PC-9 (cell line): ENCODE measurements around the gene NLRC3. TPM values are rescaled to one million over a fixed set of nuclear protein-coding genes. Genes with fewer than 3 reads are reported as not detected.

Source experiments
- BruUV-seq: library from RNA; stranded (reverse); fragments of 400-500 nt; replicated peaks from 2 replicates; lab custom pipeline; 2021; lab: Mats Ljungman, UMichigan
- CTCF ChIA-PET: fragments of 300-600 bp; sonication (Branson Sonifier 250); formaldehyde crosslinking; loops from one replicate; lab custom pipeline; 2022; ENCODE audit warnings: antibody characterized with exemption; lab: Charles Lee
- POLR2A ChIA-PET: fragments of 300-600 bp; sonication (Branson Sonifier 250); formaldehyde crosslinking; loops from one replicate; lab custom pipeline; 2022; ENCODE audit warnings: antibody characterized with exemption; ENCODE audit not compliant: unreplicated experiment; lab: Charles Lee
- DNase-seq, 2 experiments: peaks; one replicate each; pipeline versions ENCODE4 v3.0.0 to v3.0.0-alpha.2; 2015 to 2022; ENCODE audit warnings: mixed read lengths in 1 of 2
- H2AFZ ChIP-seq: fragments of 200-600 bp; sonication (generic); 2 replicates; pipeline ENCODE4 v1.8.1; 2017; ENCODE audit warnings: antibody characterized with exemption
- H3F3A ChIP-seq: fragments of 200-600 bp; sonication (generic); 2 replicates; pipeline ENCODE4 v1.8.1; 2017; ENCODE audit warnings: antibody characterized with exemption, mild to moderate bottlenecking, low read depth; ENCODE audit not compliant: insufficient read depth
- H3K27ac ChIP-seq: fragments of 200-600 bp; sonication (generic); 2 replicates; pipeline ENCODE4 v1.6.1; 2016; ENCODE audit warnings: mixed run types
- H3K27me3 ChIP-seq: fragments of 200-600 bp; sonication (generic); 2 replicates; pipeline ENCODE4 v1.6.1; 2016; ENCODE audit warnings: low read depth, mixed run types; ENCODE audit not compliant: insufficient read depth
- H3K36me3 ChIP-seq: fragments of 200-600 bp; sonication (generic); 2 replicates; pipeline ENCODE4 v1.6.1; 2016; ENCODE audit warnings: low read depth, mixed run types
- H3K4me1 ChIP-seq: fragments of 200-600 bp; sonication (generic); replicated peaks from 2 replicates; pipeline ENCODE4 v1.6.1; 2016; ENCODE audit warnings: mixed run types; ENCODE audit not compliant: insufficient read depth
- H3K4me2 ChIP-seq: fragments of 200-600 bp; sonication (generic); 2 replicates; pipeline ENCODE4 v1.6.1; 2017; ENCODE audit warnings: mixed run types
- H3K4me3 ChIP-seq: fragments of 200-600 bp; sonication (generic); 2 replicates; pipeline ENCODE4 v1.6.1; 2016; ENCODE audit warnings: mixed run types
- H3K79me2 ChIP-seq: fragments of 200-600 bp; sonication (generic); 2 replicates; pipeline ENCODE4 v1.6.1; 2017; ENCODE audit warnings: low read depth, mixed run types
- H3K9me2 ChIP-seq: fragments of 200-600 bp; sonication (generic); 2 replicates; pipeline ENCODE4 v1.8.1; 2017; ENCODE audit warnings: mild to moderate bottlenecking; ENCODE audit not compliant: insufficient read depth
- H3K9me3 ChIP-seq: fragments of 200-600 bp; sonication (generic); 2 replicates; pipeline ENCODE4 v1.8.1; 2016; ENCODE audit warnings: low read depth; ENCODE audit not compliant: insufficient read depth
- H4K20me1 ChIP-seq: fragments of 200-600 bp; sonication (generic); 2 replicates; pipeline ENCODE4 v1.8.1; 2017; ENCODE audit not compliant: insufficient read depth
- CTCF ChIP-seq: fragments of 200-600 bp; sonication (generic); conservative IDR thresholded peaks from 2 replicates; pipeline ENCODE4 v1.6.1; 2017; ENCODE audit warnings: mixed run types, antibody characterized with exemption, mild to moderate bottlenecking, moderate library complexity
- EZH2 ChIP-seq: fragments of 200-600 bp; sonication (generic); IDR thresholded peaks from 2 replicates; pipeline ENCODE4 v1.8.0; 2017; ENCODE audit warnings: antibody characterized with exemption, low read depth
- intact Hi-C: fragments of 100-400 bp; cut with micrococcal nuclease; formaldehyde crosslinking; loops from one replicate; pipeline ENCODE4 v1.10.0; 2022; ENCODE audit not compliant: unreplicated experiment
- total RNA-seq: library from RNA; stranded (reverse); gene quantifications from 2 replicates; pipeline ENCODE4 v1.2.3, GENCODE V29; 2021

The NLRC3 gene
- total RNA-seq, 1 experiment from 2014 or later: not detected

GRCh38 chr16:3575491-3575890, 1.7 kb downstream of the NLRC3 start:
- CTCF ChIA-PET: no interaction called here
- H3K79me2 ChIP-seq: no peaks in the 10 kb centered on the region
- H4K20me1 ChIP-seq: no peaks in the 10 kb centered on the region
- intact Hi-C loops: no loop called here
- DNase-seq: no peak
- POLR2A ChIA-PET: no interaction called here
- no peak for TF ChIP-seq CTCF
- no peaks in the 10 kb centered on the region for H3K36me3 ChIP-seq
- H3K4me3 ChIP-seq: no peak overlapping the region
- BruUV-seq: no TSS peak
- H3K4me2 ChIP-seq: no peak overlapping the region
- H3K9me2 ChIP-seq: no peaks in the 10 kb centered on the region
- H2AFZ ChIP-seq: no peak overlapping the region
- H3K27ac ChIP-seq: no peak overlapping the region
- no peaks in the 10 kb centered on the region for H3K9me3 ChIP-seq
- H3K4me1 ChIP-seq: no peaks in the 10 kb centered on the region
- no peaks in the 10 kb centered on the region for H3F3A ChIP-seq
- H3K27me3 ChIP-seq: no peaks in the 10 kb centered on the region

DNA sequence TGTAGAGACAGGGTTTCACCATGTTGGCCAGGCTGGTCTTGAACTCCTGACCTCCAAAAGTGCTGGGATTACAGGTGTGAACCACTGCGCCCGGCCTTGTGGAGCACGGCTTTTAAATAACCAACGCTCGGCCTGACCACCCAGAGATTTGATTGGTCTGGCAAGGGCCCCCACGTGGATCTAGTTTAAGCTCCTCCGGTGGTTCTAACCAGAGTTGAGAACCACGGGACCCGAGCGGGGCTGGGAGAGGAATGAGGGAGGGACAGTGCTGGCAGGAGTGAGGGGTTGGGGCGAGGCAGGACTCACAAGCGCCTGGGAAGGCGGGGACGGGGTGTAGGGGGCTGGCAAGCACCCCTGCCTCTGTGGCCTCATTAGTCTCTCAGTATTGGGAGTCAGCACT, 3.0 kb downstream of the NLRC3 start:
- ChIA-PET CTCF (no interaction called here), POLR2A (no interaction called here)
- BruUV-seq: no TSS peak
- Histone ChIP-seq H3K4me2 (no peak overlapping the region), H3K36me3 (no peaks in the 10 kb centered on the region), H2AFZ (no peak overlapping the region), H3K79me2 (no peaks in the 10 kb centered on the region), H3K4me3 (no peak overlapping the region), H3F3A (no peaks in the 10 kb centered on the region), H3K9me2 (no peaks in the 10 kb centered on the region), H4K20me1 (no peaks in the 10 kb centered on the region), H3K9me3 (no peaks in the 10 kb centered on the region), H3K4me1 (no peaks in the 10 kb centered on the region), H3K27me3 (no peaks in the 10 kb centered on the region), H3K27ac (no peak overlapping the region)
- intact Hi-C loops: no loop called here
- no peak for DNase-seq
- no peak for TF ChIP-seq EZH2
- TF ChIP-seq CTCF: no peak

GRCh38 chr16:3573146-3573815, 3.9 kb downstream of the NLRC3 start:
- no peaks in the 10 kb centered on the region for H3K27me3 ChIP-seq
- H3K9me3 ChIP-seq: no peaks in the 10 kb centered on the region
- H3K36me3 ChIP-seq: no peaks in the 10 kb centered on the region
- H3F3A ChIP-seq: no peaks in the 10 kb centered on the region
- no peak overlapping the region for H3K4me3 ChIP-seq
- ChIA-PET CTCF (no interaction called here), POLR2A (no interaction called here)
- no peak overlapping the region for H2AFZ ChIP-seq
- no peaks in the 10 kb centered on the region for H4K20me1 ChIP-seq
- no peaks in the 10 kb centered on the region for H3K4me1 ChIP-seq
- intact Hi-C loops: no loop called here
- no peak for DNase-seq
- H3K79me2 ChIP-seq: no peaks in the 10 kb centered on the region
- BruUV-seq: no TSS peak
- TF ChIP-seq EZH2 (no peak), CTCF (no peak)
- H3K4me2 ChIP-seq: no peak overlapping the region
- no peak overlapping the region for H3K27ac ChIP-seq
- H3K9me2 ChIP-seq: no peaks in the 10 kb centered on the region
